ENCODE data around the gene POGZ. TPM values are rescaled to one million over a fixed set of nuclear protein-coding genes. Genes with fewer than 3 reads are reported as not detected.

Gene POGZ
- total RNA-seq, 4 donors from 2014 or later = 29.3 to 87.3 (median 57.3) TPM

DNA sequence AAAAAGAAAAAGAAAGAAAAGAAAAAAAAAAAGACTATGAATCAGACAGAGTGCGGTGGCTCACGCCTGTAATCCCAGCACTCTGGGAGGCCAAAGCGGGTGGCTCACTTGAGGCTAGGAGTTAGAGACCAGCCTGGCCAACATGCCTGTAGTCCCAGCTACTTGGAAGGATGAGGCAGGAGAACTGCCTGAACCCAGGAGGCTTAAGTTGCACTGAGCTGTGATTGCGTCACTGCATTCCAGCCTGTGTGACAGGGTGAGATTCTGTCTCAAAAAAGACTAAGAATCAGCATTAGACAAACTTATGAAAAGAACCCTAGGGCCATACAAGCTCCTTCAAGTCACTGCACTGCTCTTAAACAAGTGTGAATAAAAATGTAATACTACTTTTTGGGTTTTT is 43.1 kb downstream of the POGZ start:
- H3K4me3 ChIP-seq = no peak overlapping the region
- H3K36me3 ChIP-seq = peaks cover 93% of the 10 kb centered on the region
- H3K4me1 ChIP-seq = no peaks in the 10 kb centered on the region
- WGBS = 94% methylated on average over 4 of the region's 4 CpGs
- no peaks in the 10 kb centered on the region for H3K9me3 ChIP-seq
- no peak for TF ChIP-seq EP300 (IDR thresholded peaks at IDR 0.05)
- TF ChIP-seq, protein P1, sequence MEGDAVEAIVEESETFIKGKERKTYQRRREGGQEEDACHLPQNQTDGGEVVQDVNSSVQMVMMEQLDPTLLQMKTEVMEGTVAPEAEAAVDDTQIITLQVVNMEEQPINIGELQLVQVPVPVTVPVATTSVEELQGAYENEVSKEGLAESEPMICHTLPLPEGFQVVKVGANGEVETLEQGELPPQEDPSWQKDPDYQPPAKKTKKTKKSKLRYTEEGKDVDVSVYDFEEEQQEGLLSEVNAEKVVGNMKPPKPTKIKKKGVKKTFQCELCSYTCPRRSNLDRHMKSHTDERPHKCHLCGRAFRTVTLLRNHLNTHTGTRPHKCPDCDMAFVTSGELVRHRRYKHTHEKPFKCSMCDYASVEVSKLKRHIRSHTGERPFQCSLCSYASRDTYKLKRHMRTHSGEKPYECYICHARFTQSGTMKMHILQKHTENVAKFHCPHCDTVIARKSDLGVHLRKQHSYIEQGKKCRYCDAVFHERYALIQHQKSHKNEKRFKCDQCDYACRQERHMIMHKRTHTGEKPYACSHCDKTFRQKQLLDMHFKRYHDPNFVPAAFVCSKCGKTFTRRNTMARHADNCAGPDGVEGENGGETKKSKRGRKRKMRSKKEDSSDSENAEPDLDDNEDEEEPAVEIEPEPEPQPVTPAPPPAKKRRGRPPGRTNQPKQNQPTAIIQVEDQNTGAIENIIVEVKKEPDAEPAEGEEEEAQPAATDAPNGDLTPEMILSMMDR (IDR thresholded peaks at IDR 0.05) = no peak
- no peak for TF ChIP-seq POLR2A (IDR thresholded peaks at IDR 0.05)
- TF ChIP-seq POLR2AphosphoS5 (IDR thresholded peaks at IDR 0.05) = no peak
- no peak for DNase-seq (ENCODE audit: low spot score in 2 of 2)
- no peaks in the 10 kb centered on the region for H3K27me3 ChIP-seq
- no peak overlapping the region for H3K27ac ChIP-seq

DNA sequence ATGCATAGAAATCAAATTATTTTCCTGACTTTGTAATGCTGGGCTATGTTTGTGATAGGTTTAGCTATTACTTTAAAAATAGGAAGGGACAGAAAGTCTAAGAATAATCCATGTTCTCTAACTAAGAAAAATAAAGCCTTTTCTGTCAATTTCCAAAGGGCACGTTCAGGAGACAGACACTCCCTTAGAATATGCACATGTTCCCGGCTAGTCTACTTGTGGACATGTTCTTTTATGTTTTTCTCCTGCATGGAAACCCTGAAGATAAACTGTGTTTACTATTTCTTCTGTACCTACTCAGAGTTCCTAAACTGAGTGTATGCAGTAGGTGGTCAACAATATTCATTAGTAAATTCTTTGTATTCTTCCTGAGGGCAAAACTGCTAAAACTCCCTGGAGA is 47.4 kb downstream of the POGZ start:
- WGBS = 80% methylated on average over 2 of the region's 2 CpGs
- Histone ChIP-seq H3K27me3 (no peaks in the 10 kb centered on the region), H3K4me1 (no peaks in the 10 kb centered on the region), H3K9me3 (no peaks in the 10 kb centered on the region), H3K27ac (no peak overlapping the region), H3K4me3 (no peak overlapping the region), H3K36me3 (peaks cover 96% of the 10 kb centered on the region)
- TF ChIP-seq POLR2AphosphoS5 (IDR thresholded peaks at IDR 0.05) (no peak), POLR2A (IDR thresholded peaks at IDR 0.05) (no peak), EP300 (IDR thresholded peaks at IDR 0.05) (no peak)
- TF ChIP-seq, protein P1 (IDR thresholded peaks at IDR 0.05) = no peak
- DNase-seq (ENCODE audit: low spot score in 2 of 2) = no peak

DNA sequence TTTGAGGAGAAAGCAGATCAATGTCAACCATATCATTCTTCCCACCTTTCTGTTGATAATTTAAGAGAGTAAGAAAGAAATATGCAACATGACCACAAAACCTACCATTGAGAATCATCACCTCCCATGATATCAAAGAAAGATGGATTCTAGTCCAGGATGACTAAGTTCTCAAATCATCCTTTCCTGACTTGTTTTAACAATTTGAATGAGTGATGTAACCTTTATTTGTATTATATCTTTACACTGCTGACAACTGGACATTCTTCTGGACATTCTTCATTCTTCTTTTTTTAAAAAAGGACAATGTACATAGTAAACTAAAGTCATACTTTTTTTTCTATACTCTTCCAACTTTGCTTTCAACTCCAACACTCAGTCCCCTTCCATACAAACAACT is 50.4 kb downstream of the POGZ start:
- Histone ChIP-seq H3K4me1 (no peaks in the 10 kb centered on the region), H3K36me3 (peaks cover 94% of the 10 kb centered on the region), H3K27ac (no peak overlapping the region), H3K9me3 (no peaks in the 10 kb centered on the region), H3K27me3 (no peaks in the 10 kb centered on the region), H3K4me3 (no peak overlapping the region)
- no peak for DNase-seq (ENCODE audit: low spot score in 2 of 2)
- TF ChIP-seq, protein P1 (IDR thresholded peaks at IDR 0.05) = no peak
- TF ChIP-seq POLR2A (IDR thresholded peaks at IDR 0.05) = no peak
- no peak for TF ChIP-seq POLR2AphosphoS5 (IDR thresholded peaks at IDR 0.05)
- no peak for TF ChIP-seq EP300 (IDR thresholded peaks at IDR 0.05)

DNA sequence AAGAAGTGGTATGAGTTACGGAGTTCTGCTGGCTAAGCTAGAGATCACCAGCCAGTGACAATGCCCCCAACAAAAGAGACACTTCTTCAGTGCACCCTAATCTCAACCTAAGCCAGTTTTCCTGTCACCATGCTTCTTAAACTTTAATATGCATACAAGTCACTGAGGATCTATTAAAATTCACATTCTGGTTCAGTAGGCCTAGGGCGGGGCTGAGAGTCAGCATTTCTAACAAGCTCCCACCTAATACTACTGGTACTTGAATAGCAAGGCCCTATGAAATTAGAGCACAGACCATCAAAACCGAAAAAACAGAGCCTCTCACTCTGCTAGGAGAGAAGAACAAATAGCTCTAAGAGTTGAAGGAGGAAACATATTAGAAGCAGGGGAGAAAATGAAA is 52.0 kb downstream of the POGZ start:
- 91% methylated on average over 3 of the region's 3 CpGs for WGBS
- no peaks in the 10 kb centered on the region for H3K9me3 ChIP-seq
- TF ChIP-seq POLR2AphosphoS5 (IDR thresholded peaks at IDR 0.05) (no peak), EP300 (IDR thresholded peaks at IDR 0.05) (no peak), POLR2A (IDR thresholded peaks at IDR 0.05) (no peak)
- TF ChIP-seq, protein P1 (IDR thresholded peaks at IDR 0.05) = no peak
- H3K27ac ChIP-seq = no peak overlapping the region
- no peak for DNase-seq (ENCODE audit: low spot score in 2 of 2)
- no peak overlapping the region for H3K4me3 ChIP-seq
- H3K36me3 ChIP-seq = peaks cover 96% of the 10 kb centered on the region
- no peaks in the 10 kb centered on the region for H3K4me1 ChIP-seq
- H3K27me3 ChIP-seq = no peaks in the 10 kb centered on the region

DNA sequence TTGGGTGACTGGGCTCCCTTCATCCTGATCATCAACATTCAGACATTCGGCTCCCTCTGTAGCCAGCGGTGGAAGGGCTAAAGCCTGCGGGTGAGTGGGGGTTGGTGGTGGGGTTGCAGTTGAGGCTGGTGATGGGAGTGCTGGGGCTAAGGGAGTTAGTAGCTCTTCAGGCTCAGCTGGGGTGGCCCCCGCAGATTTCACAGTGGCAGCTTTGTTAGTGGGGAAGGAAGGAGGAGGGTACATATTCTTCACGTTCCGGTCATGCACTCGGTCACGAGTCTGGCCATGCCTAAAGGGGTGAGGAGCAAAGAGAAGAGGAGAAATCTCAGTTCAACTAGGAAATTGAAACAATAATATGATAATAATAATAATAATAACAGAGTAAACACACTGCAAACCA is 53.1 kb downstream of the POGZ start:
- Histone ChIP-seq H3K27ac (no peak overlapping the region), H3K4me1 (peaks cover 5% of the 10 kb centered on the region), H3K4me3 (no peak overlapping the region), H3K36me3 (peaks cover 96% of the 10 kb centered on the region), H3K27me3 (no peaks in the 10 kb centered on the region), H3K9me3 (no peaks in the 10 kb centered on the region)
- no peak for DNase-seq (ENCODE audit: low spot score in 2 of 2)
- 87% methylated on average over 8 of the region's 8 CpGs for WGBS
- no peak for TF ChIP-seq POLR2AphosphoS5 (IDR thresholded peaks at IDR 0.05)
- no peak for TF ChIP-seq EP300 (IDR thresholded peaks at IDR 0.05)
- TF ChIP-seq POLR2A (IDR thresholded peaks at IDR 0.05) = no peak

Measured in suprapubic skin (tissue), 4 donors.